ENCODE measurements around the gene FAM76A. TPM values are rescaled to one million over a fixed set of nuclear protein-coding genes. Genes with fewer than 3 reads are reported as not detected.
"Not testable (repeated sequence)": the region's sequence is repeated elsewhere in the genome, so short reads cannot be mapped to it uniquely, and the experiment has no call there.

Gene FAM76A
- total RNA-seq, 1 experiment from 2014 or later = 10.7 TPM

- H3K4me3 Mint-ChIP-seq (ENCODE audit: low read depth, unreplicated experiment) = peak within 1 kb of the TSS; percentile 84
- no peak for TF ChIP-seq CTCF (IDR thresholded peaks at IDR 0.05; ENCODE audit: unreplicated experiment)
- no peaks in the 10 kb centered on the region for H3K4me1 Mint-ChIP-seq (ENCODE audit: low read depth, unreplicated experiment)
- CTCF ChIA-PET = interaction anchor here (0.6 to 1.8 kb wide), 7 partner anchors 48 to 315 kb away, joined by 3 to 6 read pairs (median 3); partner anchors contain the start of genes EYA3, FAM76A and IFI6
- intact Hi-C loops (cut with micrococcal nuclease; ENCODE audit: unreplicated experiment) = no loop called here
- H3K27me3 Mint-ChIP-seq (ENCODE audit: unreplicated experiment) = no peaks in the 10 kb centered on the region
- no TSS peak for BruUV-seq (replicated peaks)
- H3K27ac Mint-ChIP-seq (ENCODE audit: unreplicated experiment) = peak within 1 kb of the TSS; percentile 80
- H3K9me3 Mint-ChIP-seq (ENCODE audit: low read depth, unreplicated experiment) = no peaks in the 10 kb centered on the region
- peaks cover 18% of the 10 kb centered on the region for H3K36me3 Mint-ChIP-seq (ENCODE audit: insufficient read depth, unreplicated experiment)
- DNase-seq = peak; percentile 95
These were observed 47.4 kb downstream of the FAM76A start, which contains the start of gene STX12 for GRCh38 chr1:27772932-27773825. STX12 (plus strand) TSS chr1:27773219; CDS start chr1:27773308, 89 bp downstream.

- H3K27ac Mint-ChIP-seq (ENCODE audit: unreplicated experiment) = peak overlapping the region; percentile 42
- TF ChIP-seq CTCF (IDR thresholded peaks at IDR 0.05; ENCODE audit: unreplicated experiment) = no peak
- intact Hi-C loops (cut with micrococcal nuclease; ENCODE audit: unreplicated experiment) = no loop called here
- H3K36me3 Mint-ChIP-seq (ENCODE audit: insufficient read depth, unreplicated experiment) = peaks cover 18% of the 10 kb centered on the region
- peak overlapping the region; percentile 84 for H3K4me3 Mint-ChIP-seq (ENCODE audit: low read depth, unreplicated experiment)
- CTCF ChIA-PET = interaction anchor here (1.8 kb wide), 1 partner anchor 48 kb away, joined by 6 read pairs; the partner anchor contains the start of gene FAM76A
- TSS peak; percentile 50 for BruUV-seq (replicated peaks)
- no peak for DNase-seq
- H3K9me3 Mint-ChIP-seq (ENCODE audit: low read depth, unreplicated experiment) = no peaks in the 10 kb centered on the region
- H3K4me1 Mint-ChIP-seq (ENCODE audit: low read depth, unreplicated experiment) = no peaks in the 10 kb centered on the region
- no peaks in the 10 kb centered on the region for H3K27me3 Mint-ChIP-seq (ENCODE audit: unreplicated experiment)
These were observed 48.2 kb downstream of the FAM76A start for GRCh38 chr1:27773826-27774445.

- intact Hi-C loops (cut with micrococcal nuclease; ENCODE audit: unreplicated experiment) = no loop called here
- no peak for TF ChIP-seq CTCF (IDR thresholded peaks at IDR 0.05; ENCODE audit: unreplicated experiment)
- CTCF ChIA-PET = no interaction called here
- Mint-ChIP-seq H3K4me1 (ENCODE audit: low read depth, unreplicated experiment) (no peaks in the 10 kb centered on the region), H3K9me3 (ENCODE audit: low read depth, unreplicated experiment) (no peaks in the 10 kb centered on the region), H3K4me3 (ENCODE audit: low read depth, unreplicated experiment) (no peak overlapping the region), H3K36me3 (ENCODE audit: insufficient read depth, unreplicated experiment) (peaks cover 18% of the 10 kb centered on the region), H3K27me3 (ENCODE audit: unreplicated experiment) (no peaks in the 10 kb centered on the region), H3K27ac (ENCODE audit: unreplicated experiment) (no peak overlapping the region)
- DNase-seq = no peak
- BruUV-seq (replicated peaks) = no TSS peak
These were observed 48.9 kb downstream of the FAM76A start for GRCh38 chr1:27774654-27775053.

GRCh38 chr1:27775336-27775735 is 49.6 kb downstream of the FAM76A start:
- H3K27ac Mint-ChIP-seq (ENCODE audit: unreplicated experiment); DNase-seq; H3K4me1 Mint-ChIP-seq (ENCODE audit: low read depth, unreplicated experiment); H3K9me3 Mint-ChIP-seq (ENCODE audit: low read depth, unreplicated experiment); H3K27me3 Mint-ChIP-seq (ENCODE audit: unreplicated experiment); CTCF ChIA-PET; H3K4me3 Mint-ChIP-seq (ENCODE audit: low read depth, unreplicated experiment); BruUV-seq (replicated peaks); intact Hi-C loops (cut with micrococcal nuclease; ENCODE audit: unreplicated experiment): not testable (repeated sequence)
- H3K36me3 Mint-ChIP-seq (ENCODE audit: insufficient read depth, unreplicated experiment) = peaks cover 18% of the 10 kb centered on the region

- H3K27me3 Mint-ChIP-seq (ENCODE audit: unreplicated experiment); H3K9me3 Mint-ChIP-seq (ENCODE audit: low read depth, unreplicated experiment); H3K27ac Mint-ChIP-seq (ENCODE audit: unreplicated experiment); H3K4me3 Mint-ChIP-seq (ENCODE audit: low read depth, unreplicated experiment); H3K4me1 Mint-ChIP-seq (ENCODE audit: low read depth, unreplicated experiment); BruUV-seq (replicated peaks); CTCF ChIA-PET; intact Hi-C loops (cut with micrococcal nuclease; ENCODE audit: unreplicated experiment); DNase-seq: not testable (repeated sequence)
- peaks cover 18% of the 10 kb centered on the region for H3K36me3 Mint-ChIP-seq (ENCODE audit: insufficient read depth, unreplicated experiment)
These were observed 50.5 kb downstream of the FAM76A start for GRCh38 chr1:27776276-27776675.

Data from Calu3 (cell line).